ENCODE results near the gene AHNAK2.
A peak's percentile ranks its signal among the peaks of the same experiment; 100 is the strongest.
"Not testable (repeated sequence)": the region's sequence is repeated elsewhere in the genome, so short reads cannot be mapped to it uniquely, and the experiment has no call there.

Gene AHNAK2

GRCh38 chr14:104924421-104925213 lies 53.6 kb downstream of the AHNAK2 start, which contains the start of gene PLD4:
TSS of gene PLD4 (plus strand) at chr14:104924879. CDS start at chr14:104927141, 2,262 bp downstream.
- peak; percentile 70 for DNase-seq

- no peak for DNase-seq
These were observed 54.3 kb downstream of the AHNAK2 start for GRCh38 chr14:104923640-104924420.

GRCh38 chr14:104919993-104920315 lies 58.2 kb downstream of the AHNAK2 start:
- DNase-seq, result no peak

- not testable (repeated sequence) for DNase-seq
These were observed 58.8 kb downstream of the AHNAK2 start for GRCh38 chr14:104919152-104919992.

GRCh38 chr14:104917993-104918392 lies 60.2 kb downstream of the AHNAK2 start:
- no peak for DNase-seq

- no peak for DNase-seq
These were observed 61.1 kb downstream of the AHNAK2 start for GRCh38 chr14:104917116-104917515.

GRCh38 chr14:104913435-104913834 lies 64.7 kb downstream of the AHNAK2 start:
- no peak for DNase-seq

GRCh38 chr14:104912053-104912452 lies 66.1 kb downstream of the AHNAK2 start:
- DNase-seq, result no peak

- no peak for DNase-seq
These were observed 69.9 kb downstream of the AHNAK2 start for GRCh38 chr14:104908303-104908702.

GRCh38 chr14:104905579-104905933 lies 72.6 kb downstream of the AHNAK2 start:
- DNase-seq, result not testable (repeated sequence)

- DNase-seq, result peak; percentile 54
These were observed 73.3 kb downstream of the AHNAK2 start for GRCh38 chr14:104904650-104905578.

GRCh38 chr14:104903990-104904389 lies 74.2 kb downstream of the AHNAK2 start:
- no peak for DNase-seq

GRCh38 chr14:104900639-104901512 lies 77.3 kb downstream of the AHNAK2 start:
- peak; percentile 55 for DNase-seq

- DNase-seq, result peak; percentile 58
These were observed 78.4 kb downstream of the AHNAK2 start for GRCh38 chr14:104899781-104900180.

GRCh38 chr14:104898870-104899510 lies 79.2 kb downstream of the AHNAK2 start:
- no peak for DNase-seq

- DNase-seq, result no peak
These were observed 80.0 kb downstream of the AHNAK2 start for GRCh38 chr14:104898195-104898558.

GRCh38 chr14:104897330-104898194 lies 80.6 kb downstream of the AHNAK2 start:
- DNase-seq, result no peak

- peak; percentile 42 for DNase-seq
These were observed 82.2 kb downstream of the AHNAK2 start for GRCh38 chr14:104895786-104896661.
